Measurements from ENCODE around the gene RARA. TPM values are rescaled to one million over a fixed set of nuclear protein-coding genes. Genes with fewer than 3 reads are reported as not detected.
"Not testable (repeated sequence)": the region's sequence is repeated elsewhere in the genome, so short reads cannot be mapped to it uniquely, and the experiment has no call there.

RARA gene
- polyA plus RNA-seq, 1 experiment: 4.9 TPM

DNA sequence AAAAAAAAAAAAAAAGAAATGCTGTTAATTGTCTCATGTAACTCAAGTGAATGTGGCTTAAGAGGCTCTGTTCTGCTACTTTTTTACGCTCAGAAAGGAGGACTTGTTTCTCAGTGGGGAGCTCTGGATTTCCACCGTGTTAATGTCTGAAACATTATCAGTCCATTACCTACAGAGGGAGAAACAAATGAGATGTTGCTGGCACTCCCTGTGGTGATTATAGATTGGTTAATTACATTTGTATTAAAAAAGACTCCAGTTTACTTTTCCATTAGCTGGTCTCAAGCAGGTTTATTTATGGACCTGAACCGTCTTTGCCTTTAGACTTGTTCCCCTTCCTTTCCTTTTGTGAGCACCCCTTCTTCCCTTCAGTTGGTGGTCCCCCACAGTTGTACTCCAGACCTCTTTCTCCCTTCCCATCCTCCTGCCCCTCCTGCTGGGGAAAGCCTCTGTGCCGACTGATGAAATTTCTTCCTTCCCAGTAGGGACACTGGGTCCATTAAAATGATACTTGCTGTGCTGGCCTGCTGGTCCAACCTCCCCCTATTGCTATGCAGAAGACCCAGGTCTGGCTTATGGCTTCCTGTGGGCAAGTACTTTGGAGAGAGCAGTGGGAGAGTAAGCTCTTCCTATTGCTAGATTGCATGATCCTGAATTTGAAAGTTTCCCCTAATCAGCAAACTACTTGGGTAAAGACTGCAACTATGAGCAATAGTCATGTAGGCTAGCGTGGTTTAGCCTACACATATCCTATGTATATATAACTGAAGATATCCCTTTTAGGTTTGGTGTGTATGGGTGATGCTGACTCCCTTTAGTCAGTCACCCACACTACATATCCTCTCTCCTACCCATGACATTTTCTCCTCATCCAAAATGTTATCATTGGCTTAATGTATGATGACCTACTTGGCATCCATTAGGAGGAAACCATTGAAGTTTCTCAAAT, 13.2 kb upstream of the RARA start:
- DNase-seq (ENCODE audit: low read depth, low spot score): no peak
- Histone ChIP-seq H3K27me3 (ENCODE audit: control insufficient read depth, insufficient read depth, low read length) (no peaks in the 10 kb centered on the region), H3K9me3 (ENCODE audit: control insufficient read depth, insufficient read depth, low read length) (no peaks in the 10 kb centered on the region), H3K27ac (ENCODE audit: low read depth, low read length) (no peak overlapping the region), H3K4me3 (ENCODE audit: low read depth, low read length) (no peak overlapping the region)
- POLR2A ChIA-PET: no interaction called here
- TF ChIP-seq, protein P1, sequence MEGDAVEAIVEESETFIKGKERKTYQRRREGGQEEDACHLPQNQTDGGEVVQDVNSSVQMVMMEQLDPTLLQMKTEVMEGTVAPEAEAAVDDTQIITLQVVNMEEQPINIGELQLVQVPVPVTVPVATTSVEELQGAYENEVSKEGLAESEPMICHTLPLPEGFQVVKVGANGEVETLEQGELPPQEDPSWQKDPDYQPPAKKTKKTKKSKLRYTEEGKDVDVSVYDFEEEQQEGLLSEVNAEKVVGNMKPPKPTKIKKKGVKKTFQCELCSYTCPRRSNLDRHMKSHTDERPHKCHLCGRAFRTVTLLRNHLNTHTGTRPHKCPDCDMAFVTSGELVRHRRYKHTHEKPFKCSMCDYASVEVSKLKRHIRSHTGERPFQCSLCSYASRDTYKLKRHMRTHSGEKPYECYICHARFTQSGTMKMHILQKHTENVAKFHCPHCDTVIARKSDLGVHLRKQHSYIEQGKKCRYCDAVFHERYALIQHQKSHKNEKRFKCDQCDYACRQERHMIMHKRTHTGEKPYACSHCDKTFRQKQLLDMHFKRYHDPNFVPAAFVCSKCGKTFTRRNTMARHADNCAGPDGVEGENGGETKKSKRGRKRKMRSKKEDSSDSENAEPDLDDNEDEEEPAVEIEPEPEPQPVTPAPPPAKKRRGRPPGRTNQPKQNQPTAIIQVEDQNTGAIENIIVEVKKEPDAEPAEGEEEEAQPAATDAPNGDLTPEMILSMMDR (IDR thresholded peaks at IDR 0.05; ENCODE audit: low read depth, low read length): no peak
- CTCF ChIA-PET: interaction anchor here (1.1 to 2.8 kb wide), 3 partner anchors 22 to 94 kb away, joined by 3 to 11 read pairs (median 3); partner anchors contain the start of gene WIPF2

DNA sequence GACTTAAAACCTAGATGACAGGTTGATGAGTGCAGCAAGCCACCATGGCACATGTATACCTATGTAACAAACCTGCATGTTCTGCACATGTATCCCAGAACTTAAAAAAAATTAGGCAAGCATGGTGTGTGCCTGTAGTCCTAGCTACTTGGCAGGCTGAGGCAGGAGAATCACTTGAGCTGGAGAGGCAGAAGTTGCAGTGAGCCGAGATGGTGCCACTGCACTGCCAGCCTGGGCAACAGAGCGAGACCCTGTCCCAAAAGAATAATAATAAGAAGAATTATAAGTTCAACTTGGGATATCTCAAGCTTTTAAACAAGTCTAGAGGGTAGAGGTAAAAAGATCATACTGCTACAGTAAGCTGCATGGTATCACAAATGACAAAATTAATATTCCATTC, 11.5 kb upstream of the RARA start:
- H3K27ac ChIP-seq (ENCODE audit: low read depth, low read length): no peak overlapping the region

GRCh38 chr17:40298726-40299125, 10.3 kb upstream of the RARA start:
- CTCF ChIA-PET: interaction anchor here (1.2 to 10.0 kb wide), 6 partner anchors 9 to 96 kb away, joined by 3 to 112 read pairs (median 10); partner anchors contain the start of gene WIPF2
- DNase-seq (ENCODE audit: low read depth, low spot score): no peak
- POLR2A ChIA-PET: interaction anchor here (0.8 to 1.7 kb wide), 2 partner anchors 10 to 90 kb away, joined by 3 to 4 read pairs; no protein-coding TSS in a partner anchor
- Histone ChIP-seq H3K4me3 (ENCODE audit: low read depth, low read length) (no peak overlapping the region), H3K27me3 (ENCODE audit: control insufficient read depth, insufficient read depth, low read length) (no peaks in the 10 kb centered on the region), H3K9me3 (ENCODE audit: control insufficient read depth, insufficient read depth, low read length) (no peaks in the 10 kb centered on the region), H3K27ac (ENCODE audit: low read depth, low read length) (no peak overlapping the region)
- TF ChIP-seq, protein P1 (IDR thresholded peaks at IDR 0.05; ENCODE audit: low read depth, low read length): no peak

More for the DNA sequence above, 11.5 kb upstream of the RARA start:
- TF ChIP-seq, protein P1 (IDR thresholded peaks at IDR 0.05; ENCODE audit: low read depth, low read length): no peak
- ChIA-PET CTCF (interaction anchor here (1.2 kb wide), 1 partner anchor 57 kb away, joined by 3 read pairs; no protein-coding TSS in a partner anchor), POLR2A (no interaction called here)
- H3K4me3 ChIP-seq (ENCODE audit: low read depth, low read length): no peak overlapping the region
- DNase-seq (ENCODE audit: low read depth, low spot score): no peak
- H3K27me3 ChIP-seq (ENCODE audit: control insufficient read depth, insufficient read depth, low read length): no peaks in the 10 kb centered on the region
- no peaks in the 10 kb centered on the region for H3K9me3 ChIP-seq (ENCODE audit: control insufficient read depth, insufficient read depth, low read length)

- not testable (repeated sequence) for H3K9me3 ChIP-seq (ENCODE audit: control insufficient read depth, insufficient read depth, low read length); H3K27me3 ChIP-seq (ENCODE audit: control insufficient read depth, insufficient read depth, low read length); H3K4me3 ChIP-seq (ENCODE audit: low read depth, low read length); DNase-seq (ENCODE audit: low read depth, low spot score); H3K27ac ChIP-seq (ENCODE audit: low read depth, low read length)
- ChIA-PET CTCF (interaction anchor here (0.7 to 10.0 kb wide), 8 partner anchors 9 to 259 kb away, joined by 3 to 112 read pairs (median 8); partner anchors contain the start of gene WIPF2), POLR2A (interaction anchor here (0.7 to 1.7 kb wide), 3 partner anchors 11 to 90 kb away, joined by 3 to 6 read pairs (median 4); no protein-coding TSS in a partner anchor)
These were observed 9.7 kb upstream of the RARA start for GRCh38 chr17:40299159-40299757.

DNA sequence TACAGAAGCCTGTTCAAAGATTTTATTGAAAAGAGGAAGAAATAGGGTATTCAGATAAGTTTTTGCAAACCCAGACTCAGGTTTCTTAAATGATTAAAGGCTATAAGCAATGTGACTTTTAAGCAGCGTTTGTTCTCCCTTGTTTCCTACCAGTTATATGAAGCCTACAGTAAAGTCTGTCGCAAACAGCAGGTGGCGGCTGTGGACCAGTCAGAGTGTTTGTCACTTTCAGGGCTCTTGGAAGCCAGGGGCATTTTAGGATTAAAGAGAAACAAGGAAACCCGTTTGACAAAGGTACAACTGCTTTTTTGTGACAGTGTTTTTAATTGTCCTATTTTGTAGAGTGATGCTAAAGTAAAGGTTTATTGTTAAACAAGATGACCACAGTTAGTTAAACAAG, 7.7 kb upstream of the RARA start:
- TF ChIP-seq, protein P1 (IDR thresholded peaks at IDR 0.05; ENCODE audit: low read depth, low read length): no peak
- Histone ChIP-seq H3K27ac (ENCODE audit: low read depth, low read length) (no peak overlapping the region), H3K9me3 (ENCODE audit: control insufficient read depth, insufficient read depth, low read length) (no peaks in the 10 kb centered on the region), H3K27me3 (ENCODE audit: control insufficient read depth, insufficient read depth, low read length) (no peaks in the 10 kb centered on the region), H3K4me3 (ENCODE audit: low read depth, low read length) (no peak overlapping the region)
- ChIA-PET CTCF (interaction anchor here (1.5 to 10.0 kb wide), 4 partner anchors 14 to 114 kb away, joined by 9 to 112 read pairs (median 60); no protein-coding TSS in a partner anchor), POLR2A (interaction anchor here (0.8 kb wide), 1 partner anchor 51 kb away, joined by 6 read pairs; no protein-coding TSS in a partner anchor)
- DNase-seq (ENCODE audit: low read depth, low spot score): no peak

Data from AG04450 (cell line).